ENCODE results near the gene TDRD10. TPM values are rescaled to one million over a fixed set of nuclear protein-coding genes. Genes with fewer than 3 reads are reported as not detected.
"Not testable (repeated sequence)": the region's sequence is repeated elsewhere in the genome, so short reads cannot be mapped to it uniquely, and the experiment has no call there.

Gene TDRD10
- total RNA-seq, 1 donor from 2014 or later = not detected

DNA sequence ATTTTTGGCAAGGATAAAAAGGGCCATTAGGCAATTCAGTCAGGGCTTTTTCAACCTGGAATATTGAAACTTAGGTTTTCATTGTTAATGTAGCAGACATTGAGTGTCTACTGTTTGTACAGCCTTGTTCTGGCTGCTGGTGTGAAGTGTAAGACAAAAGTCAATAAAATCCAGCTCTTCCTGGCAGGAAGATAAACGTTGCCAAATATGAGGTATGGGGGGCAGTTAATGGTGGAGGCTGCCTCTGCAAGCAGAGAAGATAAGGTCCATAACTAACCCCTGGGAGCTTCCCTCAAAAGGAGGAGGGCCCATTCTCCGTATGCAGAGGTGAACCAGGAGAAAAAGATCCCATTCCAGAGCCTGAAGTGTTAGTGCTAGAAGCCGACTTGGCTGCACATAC is 19.7 kb downstream of the TDRD10 start:
- TF ChIP-seq, protein P1, sequence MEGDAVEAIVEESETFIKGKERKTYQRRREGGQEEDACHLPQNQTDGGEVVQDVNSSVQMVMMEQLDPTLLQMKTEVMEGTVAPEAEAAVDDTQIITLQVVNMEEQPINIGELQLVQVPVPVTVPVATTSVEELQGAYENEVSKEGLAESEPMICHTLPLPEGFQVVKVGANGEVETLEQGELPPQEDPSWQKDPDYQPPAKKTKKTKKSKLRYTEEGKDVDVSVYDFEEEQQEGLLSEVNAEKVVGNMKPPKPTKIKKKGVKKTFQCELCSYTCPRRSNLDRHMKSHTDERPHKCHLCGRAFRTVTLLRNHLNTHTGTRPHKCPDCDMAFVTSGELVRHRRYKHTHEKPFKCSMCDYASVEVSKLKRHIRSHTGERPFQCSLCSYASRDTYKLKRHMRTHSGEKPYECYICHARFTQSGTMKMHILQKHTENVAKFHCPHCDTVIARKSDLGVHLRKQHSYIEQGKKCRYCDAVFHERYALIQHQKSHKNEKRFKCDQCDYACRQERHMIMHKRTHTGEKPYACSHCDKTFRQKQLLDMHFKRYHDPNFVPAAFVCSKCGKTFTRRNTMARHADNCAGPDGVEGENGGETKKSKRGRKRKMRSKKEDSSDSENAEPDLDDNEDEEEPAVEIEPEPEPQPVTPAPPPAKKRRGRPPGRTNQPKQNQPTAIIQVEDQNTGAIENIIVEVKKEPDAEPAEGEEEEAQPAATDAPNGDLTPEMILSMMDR (IDR thresholded peaks at IDR 0.05) = no peak
- no peak for DNase-seq (ENCODE audit: extremely low spot score, unreplicated experiment)
- H3K4me3 Mint-ChIP-seq (ENCODE audit: unreplicated experiment) = no peak overlapping the region
- H3K27me3 Mint-ChIP-seq (ENCODE audit: unreplicated experiment) = peaks cover 50% of the 10 kb centered on the region
- no peaks in the 10 kb centered on the region for H3K36me3 Mint-ChIP-seq (ENCODE audit: unreplicated experiment)
- peaks cover 3% of the 10 kb centered on the region for H3K4me1 Mint-ChIP-seq (ENCODE audit: unreplicated experiment)
- no peaks in the 10 kb centered on the region for H3K9me3 Mint-ChIP-seq (ENCODE audit: unreplicated experiment)
- H3K27ac Mint-ChIP-seq (ENCODE audit: unreplicated experiment) = no peak overlapping the region

DNA sequence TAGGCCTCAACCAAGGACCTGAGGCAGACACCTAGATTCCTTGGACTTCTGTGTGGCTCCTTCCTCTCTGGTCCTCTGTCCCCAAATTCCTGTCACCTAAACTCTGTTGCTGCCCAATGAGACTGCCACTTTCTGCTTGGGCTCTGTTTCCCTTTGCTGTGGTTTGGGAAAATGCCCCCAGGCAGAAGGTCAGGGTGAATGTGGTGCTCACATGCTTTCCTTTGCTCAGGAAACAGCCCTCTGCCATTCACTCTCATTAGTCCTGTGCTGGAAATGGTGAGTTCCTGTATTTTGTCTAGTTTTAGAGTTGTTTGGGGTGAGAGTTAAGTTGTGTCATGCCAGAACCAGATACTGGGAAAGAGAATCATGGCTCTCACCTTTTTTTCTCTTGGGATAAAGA is 22.9 kb downstream of the TDRD10 start:
- DNase-seq (ENCODE audit: extremely low spot score, unreplicated experiment) = no peak
- TF ChIP-seq, protein P1 (IDR thresholded peaks at IDR 0.05) = no peak
- H3K36me3 Mint-ChIP-seq (ENCODE audit: unreplicated experiment) = no peaks in the 10 kb centered on the region
- H3K4me3 Mint-ChIP-seq (ENCODE audit: unreplicated experiment) = no peak overlapping the region
- H3K27ac Mint-ChIP-seq (ENCODE audit: unreplicated experiment) = no peak overlapping the region
- peaks cover 3% of the 10 kb centered on the region for H3K4me1 Mint-ChIP-seq (ENCODE audit: unreplicated experiment)
- H3K27me3 Mint-ChIP-seq (ENCODE audit: unreplicated experiment) = peaks cover 46% of the 10 kb centered on the region
- no peaks in the 10 kb centered on the region for H3K9me3 Mint-ChIP-seq (ENCODE audit: unreplicated experiment)

DNA sequence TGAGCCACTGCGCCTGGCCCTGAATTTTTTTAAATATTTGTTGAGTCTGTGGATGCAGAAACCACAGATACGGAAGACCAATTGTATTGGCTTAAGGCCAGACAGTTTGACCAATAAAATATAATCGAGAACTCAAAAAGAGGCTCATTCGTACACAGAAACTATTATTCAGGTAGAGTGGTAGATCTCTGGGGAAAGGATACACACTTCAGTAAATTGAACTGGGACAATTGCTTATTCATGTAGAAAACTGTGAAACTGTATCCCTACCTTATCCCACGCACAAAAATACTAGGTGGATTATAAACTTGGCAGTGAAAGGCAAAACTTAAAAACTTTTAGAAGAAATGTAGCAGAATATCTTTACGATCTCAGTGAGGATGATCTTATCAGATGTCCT is 25.2 kb downstream of the TDRD10 start:
- no peaks in the 10 kb centered on the region for H3K36me3 Mint-ChIP-seq (ENCODE audit: unreplicated experiment)
- peaks cover 35% of the 10 kb centered on the region for H3K27me3 Mint-ChIP-seq (ENCODE audit: unreplicated experiment)
- H3K4me1 Mint-ChIP-seq (ENCODE audit: unreplicated experiment) = no peaks in the 10 kb centered on the region
- no peaks in the 10 kb centered on the region for H3K9me3 Mint-ChIP-seq (ENCODE audit: unreplicated experiment)
- no peak overlapping the region for H3K4me3 Mint-ChIP-seq (ENCODE audit: unreplicated experiment)
- TF ChIP-seq, protein P1 (IDR thresholded peaks at IDR 0.05) = no peak
- no peak overlapping the region for H3K27ac Mint-ChIP-seq (ENCODE audit: unreplicated experiment)
- no peak for DNase-seq (ENCODE audit: extremely low spot score, unreplicated experiment)

DNA sequence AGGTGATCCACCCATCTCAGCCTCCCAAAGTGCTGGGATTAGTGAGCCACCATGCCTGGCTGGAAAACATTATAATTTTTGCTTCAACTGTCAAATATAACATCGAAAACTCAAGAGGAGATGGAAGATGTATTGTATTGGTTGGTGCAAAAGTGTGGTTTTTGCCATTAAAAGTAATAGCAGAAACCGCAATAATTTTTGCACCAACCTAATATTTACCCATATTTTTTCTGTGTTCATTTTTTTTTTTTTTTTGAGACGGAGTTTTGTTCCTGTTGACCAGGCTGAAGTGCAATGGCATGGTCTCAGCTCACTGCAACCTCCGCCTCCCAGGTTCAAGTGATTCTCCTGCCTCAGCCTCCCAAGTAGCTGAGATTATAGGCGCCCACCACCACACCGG is 27.3 kb downstream of the TDRD10 start:
- H3K4me1 Mint-ChIP-seq (ENCODE audit: unreplicated experiment) = no peaks in the 10 kb centered on the region
- H3K36me3 Mint-ChIP-seq (ENCODE audit: unreplicated experiment) = no peaks in the 10 kb centered on the region
- H3K27me3 Mint-ChIP-seq (ENCODE audit: unreplicated experiment) = peaks cover 24% of the 10 kb centered on the region
- no peaks in the 10 kb centered on the region for H3K9me3 Mint-ChIP-seq (ENCODE audit: unreplicated experiment)
- no peak overlapping the region for H3K27ac Mint-ChIP-seq (ENCODE audit: unreplicated experiment)
- no peak for DNase-seq (ENCODE audit: extremely low spot score, unreplicated experiment)
- TF ChIP-seq, protein P1 (IDR thresholded peaks at IDR 0.05) = no peak
- no peak overlapping the region for H3K4me3 Mint-ChIP-seq (ENCODE audit: unreplicated experiment)

DNA sequence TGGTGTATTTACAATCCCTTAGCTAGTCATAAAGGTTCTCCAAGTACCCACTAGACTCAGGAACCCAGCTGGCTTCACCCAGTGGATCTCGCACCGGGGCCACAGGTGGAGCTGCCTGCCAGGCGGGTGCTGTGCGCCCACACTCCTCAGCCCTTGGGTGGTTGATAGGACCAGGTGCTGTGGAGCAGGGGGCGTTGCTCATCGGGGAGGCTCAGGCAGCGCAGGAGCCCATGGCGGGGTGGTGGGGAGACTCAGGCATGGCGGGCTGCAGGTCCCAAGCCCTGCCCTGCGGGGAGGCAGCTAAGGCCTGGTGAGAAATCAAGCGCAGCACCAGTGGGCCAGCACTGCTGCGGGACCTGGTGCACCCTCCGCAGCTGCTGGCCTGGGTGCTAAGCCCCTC is 29.9 kb downstream of the TDRD10 start:
- not testable (repeated sequence) for DNase-seq (ENCODE audit: extremely low spot score, unreplicated experiment); H3K4me3 Mint-ChIP-seq (ENCODE audit: unreplicated experiment); H3K4me1 Mint-ChIP-seq (ENCODE audit: unreplicated experiment); H3K36me3 Mint-ChIP-seq (ENCODE audit: unreplicated experiment); H3K9me3 Mint-ChIP-seq (ENCODE audit: unreplicated experiment); H3K27ac Mint-ChIP-seq (ENCODE audit: unreplicated experiment)
- H3K27me3 Mint-ChIP-seq (ENCODE audit: unreplicated experiment) = peaks cover 33% of the 10 kb centered on the region

All from osteocyte (in vitro differentiated cells).